Stimulated activated CD8-positive, alpha-beta memory T cell treated with anti-CD3 and anti-CD28 coated beads, Interleukin-4, amount 100 ng/mL, for 1 hour (primary cell): ENCODE measurements around the gene RAB3A.
"Not testable (repeated sequence)": the region's sequence is repeated elsewhere in the genome, so short reads cannot be mapped to it uniquely, and the experiment has no call there.

Experiments
- DNase-seq, 2 donors: peaks; one replicate each; pipeline ENCODE4 v3.0.0-alpha.2; 2020; ENCODE audit warnings: low read depth in 2 of 2, low spot score in 1 of 2

RAB3A gene

DNA sequence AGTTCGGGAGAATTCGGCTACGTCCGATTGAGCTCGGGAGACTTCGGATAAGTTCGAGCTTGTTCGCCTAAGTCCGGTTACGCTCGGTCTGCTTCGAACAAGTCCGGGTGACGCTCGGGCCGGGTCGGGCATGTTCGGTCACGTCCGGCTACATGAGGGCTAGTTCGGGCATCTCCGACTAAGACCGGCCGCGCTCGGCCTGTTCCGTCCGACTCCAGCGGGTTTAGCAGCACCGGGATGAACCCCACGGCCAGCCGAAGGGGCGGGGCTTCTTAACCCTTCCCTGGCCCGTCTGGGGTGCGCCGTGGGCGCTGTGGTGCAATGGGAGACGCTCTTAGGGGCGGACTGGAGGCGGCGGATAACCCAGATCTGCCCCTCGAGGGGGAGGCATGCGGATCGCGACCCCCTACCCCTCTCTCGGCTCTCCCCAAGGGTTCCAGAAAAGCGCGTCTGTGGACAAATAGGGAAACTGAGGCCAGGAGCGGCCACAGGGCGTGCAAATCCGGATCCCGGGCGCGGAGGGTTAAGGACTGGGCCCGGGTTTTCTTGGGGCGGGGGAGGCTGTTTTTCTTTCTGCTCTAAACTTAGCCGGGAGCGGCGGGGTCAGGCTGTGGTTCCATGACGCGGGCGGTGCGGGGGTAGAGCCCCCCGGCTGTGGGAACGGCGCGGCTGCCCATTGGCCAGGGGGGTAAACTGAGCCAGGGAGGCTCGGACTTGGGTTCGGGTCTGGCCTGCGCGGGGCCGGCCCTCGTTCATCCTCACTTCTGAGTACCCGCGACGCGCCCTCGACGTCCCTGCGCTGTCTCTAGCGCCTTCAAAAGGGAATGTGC lies 20.9 kb upstream of the RAB3A start:
- peak; percentile 32 to 60 for DNase-seq

DNA sequence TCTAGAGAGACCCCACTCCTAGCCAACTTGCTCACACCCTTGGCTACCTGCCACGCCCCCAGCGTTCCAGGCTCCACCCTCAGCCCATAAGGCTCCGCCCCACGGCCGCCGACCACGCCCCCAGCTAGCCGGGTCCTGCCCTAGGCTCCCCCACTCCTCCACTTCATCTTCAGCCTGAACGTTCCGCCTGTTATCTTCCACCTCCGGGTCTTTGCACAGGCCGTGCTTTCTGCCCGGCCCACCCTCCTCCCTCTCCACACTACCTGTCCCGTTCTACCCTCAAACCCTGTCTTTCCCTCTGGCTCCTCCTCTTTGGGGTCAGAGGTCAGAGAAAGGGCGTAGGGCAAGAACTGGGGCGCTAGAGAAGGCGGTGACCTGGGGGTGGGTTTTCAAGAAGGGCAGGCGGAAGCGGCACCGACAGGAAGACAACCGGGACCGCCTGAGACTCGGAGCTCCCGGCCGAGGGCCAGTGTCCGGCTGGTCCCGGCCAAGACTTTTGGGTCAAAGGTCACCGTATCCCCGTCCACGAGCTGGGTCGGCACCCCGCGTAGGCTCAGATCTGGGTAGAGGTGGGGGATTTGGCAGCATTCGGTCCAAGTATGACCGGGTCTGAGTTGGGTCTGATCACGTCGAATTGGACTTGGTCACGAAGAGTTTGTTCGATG lies 20.1 kb upstream of the RAB3A start:
- DNase-seq: no peak

- no peak for DNase-seq
These were observed 18.2 kb upstream of the RAB3A start for GRCh38 chr19:18221815-18222725.

DNA sequence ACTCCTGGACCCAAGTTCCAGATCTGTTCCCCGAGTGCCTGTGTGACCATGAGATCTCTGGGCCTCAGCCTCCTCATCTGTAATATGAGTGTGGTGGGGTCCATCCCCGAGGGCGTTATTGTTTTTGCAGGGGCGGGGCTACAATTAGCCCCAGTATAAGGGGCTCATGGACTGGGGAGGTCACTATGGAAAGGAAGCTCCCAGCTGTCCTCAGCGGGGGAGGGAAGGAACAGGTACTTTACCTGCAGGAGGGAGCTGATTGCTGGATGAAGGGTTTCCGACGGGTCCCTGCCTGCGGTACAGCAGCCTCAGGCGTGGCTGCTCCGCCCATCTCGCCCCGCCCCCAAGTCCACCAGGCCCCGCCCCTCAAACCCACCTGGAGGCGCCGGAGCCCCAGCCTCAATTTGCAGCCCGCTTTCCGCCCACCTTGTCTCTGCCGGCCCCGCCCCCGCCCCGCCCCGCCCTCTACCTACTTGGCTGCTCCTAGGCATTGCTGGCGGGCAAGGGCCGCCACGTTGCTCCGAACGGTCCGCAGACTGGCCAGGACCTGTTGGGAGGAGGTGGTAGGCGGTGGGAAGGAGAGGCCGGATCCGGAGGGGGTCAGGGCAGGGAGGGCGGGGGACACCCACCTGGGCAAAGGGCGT lies 16.9 kb upstream of the RAB3A start:
- DNase-seq: no peak

- DNase-seq: no peak
These were observed 16.2 kb upstream of the RAB3A start for GRCh38 chr19:18219911-18220631.

DNA sequence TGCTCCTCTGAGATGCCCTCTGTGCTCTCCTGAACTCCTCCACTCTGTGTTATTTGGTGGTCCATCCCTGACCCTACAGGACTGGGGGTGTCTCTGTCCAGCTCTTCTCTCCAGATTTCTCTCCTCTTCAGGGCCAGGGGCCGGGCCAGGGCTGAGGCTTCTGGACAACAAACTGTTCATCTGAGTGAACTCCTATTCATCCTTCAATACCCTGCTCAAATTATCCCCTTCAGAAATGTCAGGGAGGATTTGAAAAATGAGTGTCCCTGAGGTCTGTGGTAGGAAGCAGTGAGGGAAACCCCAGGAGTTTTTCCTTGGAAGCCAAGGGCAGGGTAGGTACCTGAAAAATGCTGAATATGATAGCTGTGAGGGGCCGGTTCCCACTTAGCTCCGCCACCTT lies 14.8 kb upstream of the RAB3A start:
- no peak for DNase-seq

GRCh38 chr19:18218159-18218558 lies 14.3 kb upstream of the RAB3A start:
- no peak for DNase-seq

DNA sequence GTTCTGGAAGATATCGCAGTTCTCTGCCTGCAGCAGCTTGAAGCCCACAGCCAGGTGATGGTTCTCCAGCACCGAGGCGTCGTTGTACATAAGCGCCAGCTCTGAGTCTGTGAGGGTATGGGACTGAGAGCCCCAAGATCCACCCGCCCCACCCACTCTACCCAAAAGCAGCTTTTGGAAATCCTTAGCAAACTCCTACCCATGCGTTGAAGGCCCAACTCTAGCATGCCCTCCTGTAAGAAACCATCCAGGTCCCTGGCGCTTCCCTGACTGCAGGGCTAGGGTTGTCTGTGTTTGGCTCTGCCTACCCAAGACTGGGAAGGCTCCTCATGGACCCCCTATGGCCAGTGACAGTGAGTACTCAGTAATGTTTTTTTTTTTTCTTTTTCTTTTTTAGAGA lies 12.9 kb upstream of the RAB3A start:
- no peak for DNase-seq

GRCh38 chr19:18214779-18215433 lies 11.1 kb upstream of the RAB3A start:
- DNase-seq: no peak

DNA sequence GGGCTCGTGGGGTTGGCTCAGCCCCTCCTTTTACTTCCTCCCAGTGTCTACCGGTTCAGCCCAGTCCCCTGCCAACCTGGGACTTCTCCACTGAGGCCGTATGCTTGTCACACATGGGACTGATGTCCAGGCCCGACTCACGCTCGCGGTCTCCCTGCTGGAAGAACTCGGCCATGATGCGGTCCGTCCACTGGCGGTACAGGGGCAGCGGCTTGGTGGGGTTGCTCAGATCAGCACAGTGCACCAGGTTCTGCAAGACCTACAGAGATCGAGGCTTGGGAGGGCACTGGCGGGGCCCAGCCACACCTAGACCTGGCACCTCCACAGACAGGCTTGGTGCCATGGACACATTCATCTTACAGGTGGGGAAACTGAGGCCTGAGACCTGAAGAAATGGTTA lies 7.8 kb upstream of the RAB3A start:
- no peak for DNase-seq

DNA sequence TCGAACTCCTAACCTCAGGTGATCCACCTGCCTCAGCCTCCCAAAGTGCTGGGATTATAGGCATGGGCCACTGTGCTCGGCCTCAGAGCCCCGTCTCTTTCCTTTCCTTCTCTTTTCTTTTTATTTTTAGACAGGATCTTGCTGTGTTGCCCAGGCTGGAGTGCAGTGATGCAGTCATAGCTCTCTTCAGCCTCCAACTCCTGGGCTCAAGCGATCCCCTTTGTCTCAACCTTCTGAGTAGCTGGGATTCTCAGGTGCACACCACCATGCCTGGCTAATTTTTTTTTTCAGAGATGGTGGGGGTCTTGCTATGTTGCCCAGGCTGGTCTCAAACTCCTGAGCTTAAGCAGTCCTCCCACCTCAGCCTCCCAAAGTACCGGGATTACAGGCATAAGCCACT lies 6.1 kb upstream of the RAB3A start:
- DNase-seq: not testable (repeated sequence)

GRCh38 chr19:18208098-18208951 lies 4.5 kb upstream of the RAB3A start:
- peak in 1 of 2 donors; percentile 25 for DNase-seq

DNA sequence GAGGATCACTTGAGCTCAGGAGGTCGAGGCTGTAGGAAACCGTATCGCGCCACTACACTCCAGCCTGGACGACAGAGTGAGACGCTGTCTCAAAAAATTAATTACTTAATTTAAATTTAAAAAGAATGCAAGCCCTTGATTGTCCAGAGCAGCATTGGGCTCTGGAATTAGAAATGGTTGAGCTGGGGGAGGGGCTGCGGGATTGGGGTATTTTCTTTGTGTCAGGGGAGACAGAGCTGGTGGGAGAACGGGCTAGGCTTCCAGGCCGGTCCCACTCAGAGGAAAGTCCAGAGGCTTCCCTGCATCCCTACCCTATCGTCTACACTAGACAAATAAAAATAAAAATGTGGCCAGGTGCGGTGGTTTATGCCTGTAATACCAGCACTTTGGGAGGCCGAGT lies 2.2 kb upstream of the RAB3A start:
- DNase-seq: no peak

- DNase-seq: peak in 1 of 2 donors; percentile 32
These were observed 1.5 kb upstream of the RAB3A start for GRCh38 chr19:18205200-18205892.

DNA sequence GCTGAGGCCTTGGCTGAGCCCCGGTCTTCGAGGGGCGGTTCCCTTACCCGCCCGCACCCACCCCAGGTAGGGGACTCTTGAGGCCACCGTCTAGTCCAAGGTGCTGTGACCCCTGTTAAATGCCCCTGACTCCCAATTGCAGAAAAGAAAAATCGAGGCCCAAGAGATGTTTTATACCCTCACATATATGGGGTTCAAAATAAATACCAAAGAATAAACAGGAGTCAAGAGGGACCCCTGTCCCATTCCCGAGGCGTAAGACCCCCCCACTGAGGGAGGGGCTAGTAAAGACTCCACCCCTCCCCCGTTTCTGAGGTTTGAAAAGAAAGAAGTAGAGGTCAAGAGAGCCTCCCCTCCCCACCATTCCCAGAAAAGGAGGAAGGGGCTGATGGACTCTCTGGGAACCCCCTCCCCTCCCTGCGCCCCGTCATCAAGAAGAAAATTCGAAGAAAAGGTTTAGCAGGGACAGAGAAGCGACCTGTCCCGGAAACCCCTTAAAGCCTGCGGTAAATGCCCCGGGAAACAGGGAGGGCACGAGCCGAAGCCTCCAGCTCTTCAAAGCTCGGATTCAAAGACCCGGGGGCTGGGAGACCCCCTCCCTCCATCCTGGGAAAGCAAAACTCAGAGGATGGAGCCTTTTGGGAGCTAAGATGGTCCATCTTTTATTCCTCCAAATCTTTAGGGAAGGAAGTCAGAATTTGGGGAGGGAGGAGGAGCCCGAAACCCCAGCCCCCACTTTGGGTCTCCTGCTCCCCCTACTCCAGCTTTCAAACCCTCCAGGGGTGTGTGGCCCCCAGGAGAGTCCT lies 755 bp upstream of the RAB3A start:
- no peak for DNase-seq

DNA sequence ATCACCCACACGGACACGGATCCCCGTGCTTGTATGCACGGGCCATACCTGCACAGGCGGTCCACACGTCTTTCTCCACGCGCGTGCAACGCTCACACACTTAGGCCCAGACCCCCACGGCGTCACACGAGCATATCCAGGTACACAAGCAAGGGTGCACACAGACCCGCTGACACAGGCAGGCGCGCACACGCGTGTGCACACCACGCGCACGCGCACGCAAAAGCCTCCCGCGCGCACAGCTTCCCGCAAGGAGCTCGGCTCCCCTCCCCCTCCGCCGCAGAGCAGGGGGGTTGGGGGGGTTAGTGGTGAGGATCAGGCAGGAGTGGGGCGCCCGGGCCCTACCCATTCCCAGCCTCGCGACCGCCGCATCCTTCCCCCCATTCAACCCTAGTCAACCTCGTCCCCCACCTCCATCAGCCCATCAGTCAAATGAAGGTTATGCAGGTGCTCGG lies 407 bp downstream of the RAB3A start:
- peak in 1 of 2 donors; percentile 21 for DNase-seq

GRCh38 chr19:18202778-18203407 lies 949 bp downstream of the RAB3A start:
- no peak for DNase-seq
